ENCODE measurements around the gene FERMT2.
"Not testable (repeated sequence)": the region's sequence is repeated elsewhere in the genome, so short reads cannot be mapped to it uniquely, and the experiment has no call there.

FERMT2 gene

GRCh38 chr14:52895000-52895399 is 55.9 kb downstream of the FERMT2 start:
- DNase-seq = no peak

- peak; percentile 16 for DNase-seq
Observed at GRCh38 chr14:52891800-52892199, 59.0 kb downstream of the FERMT2 start.

GRCh38 chr14:52888839-52889838 is 61.7 kb downstream of the FERMT2 start:
- no peak for DNase-seq

GRCh38 chr14:52888159-52888558 is 62.7 kb downstream of the FERMT2 start:
- no peak for DNase-seq

- DNase-seq = no peak
Observed at GRCh38 chr14:52885230-52885629, 65.6 kb downstream of the FERMT2 start.

GRCh38 chr14:52883658-52884057 is 67.2 kb downstream of the FERMT2 start:
- DNase-seq = no peak

- DNase-seq = no peak
Observed at GRCh38 chr14:52882824-52883223, 68.0 kb downstream of the FERMT2 start.

GRCh38 chr14:52879958-52880357 is 70.9 kb downstream of the FERMT2 start:
- no peak for DNase-seq

GRCh38 chr14:52878946-52879345 is 71.9 kb downstream of the FERMT2 start:
- no peak for DNase-seq

- no peak for DNase-seq
Observed at GRCh38 chr14:52878469-52878868, 72.4 kb downstream of the FERMT2 start.

- DNase-seq = no peak
Observed at GRCh38 chr14:52877628-52878027, 73.2 kb downstream of the FERMT2 start.

GRCh38 chr14:52876806-52877205 is 74.0 kb downstream of the FERMT2 start:
- DNase-seq = no peak

- no peak for DNase-seq
Observed at GRCh38 chr14:52876311-52876710, 74.5 kb downstream of the FERMT2 start.

GRCh38 chr14:52875707-52876106 is 75.1 kb downstream of the FERMT2 start:
- DNase-seq = no peak

GRCh38 chr14:52874389-52874788 is 76.5 kb downstream of the FERMT2 start:
- DNase-seq = no peak

GRCh38 chr14:52873694-52874093 is 77.2 kb downstream of the FERMT2 start:
- DNase-seq = no peak

- no peak for DNase-seq
Observed at GRCh38 chr14:52873065-52873464, 77.8 kb downstream of the FERMT2 start.

- no peak for DNase-seq
Observed at GRCh38 chr14:52871606-52872005, 79.2 kb downstream of the FERMT2 start.

- no peak for DNase-seq
Observed at GRCh38 chr14:52868911-52869618, 81.8 kb downstream of the FERMT2 start.

GRCh38 chr14:52864893-52865292 is 86.0 kb downstream of the FERMT2 start:
- not testable (repeated sequence) for DNase-seq

GRCh38 chr14:52863334-52863700 is 87.5 kb downstream of the FERMT2 start:
- no peak for DNase-seq

- no peak for DNase-seq
Observed at GRCh38 chr14:52862632-52863333, 88.1 kb downstream of the FERMT2 start.

GRCh38 chr14:52861403-52861802 is 89.4 kb downstream of the FERMT2 start:
- no peak for DNase-seq
